ENCODE data around the gene NTM.

The NTM gene

GRCh38 chr11:131683666-131684065 lies 313.3 kb downstream of the NTM start:
- Histone ChIP-seq H3K27me3 (ENCODE audit: insufficient read depth, poor library complexity, severe bottlenecking) (no peaks in the 10 kb centered on the region), H3K27ac (replicated peaks) (no peak overlapping the region), H3K4me3 (replicated peaks; ENCODE audit: insufficient read depth, low read length) (no peak overlapping the region)
- DNase-seq (ENCODE audit: low read depth in 1 of 2, low spot score in 1 of 2), result no peak
- TF ChIP-seq REST (IDR thresholded peaks at IDR 0.05; ENCODE audit: insufficient replicate concordance, low read depth) (no peak), POLR2AphosphoS5 (IDR thresholded peaks at IDR 0.05; ENCODE audit: low read depth) (no peak), GABPA (IDR thresholded peaks at IDR 0.05; ENCODE audit: low read depth) (no peak), CTCF (IDR thresholded peaks at IDR 0.05; ENCODE audit: insufficient read depth, low read length) (no peak), SPI1 (IDR thresholded peaks at IDR 0.05; ENCODE audit: borderline replicate concordance, low read depth) (no peak)

GRCh38 chr11:131684111-131685060 lies 314.0 kb downstream of the NTM start:
- Histone ChIP-seq H3K4me3 (replicated peaks; ENCODE audit: insufficient read depth, low read length) (no peak overlapping the region), H3K27me3 (ENCODE audit: insufficient read depth, poor library complexity, severe bottlenecking) (no peaks in the 10 kb centered on the region), H3K27ac (replicated peaks) (no peak overlapping the region)
- DNase-seq (ENCODE audit: low read depth in 1 of 2, low spot score in 1 of 2), result no peak
- TF ChIP-seq POLR2AphosphoS5 (IDR thresholded peaks at IDR 0.05; ENCODE audit: low read depth) (no peak), SPI1 (IDR thresholded peaks at IDR 0.05; ENCODE audit: borderline replicate concordance, low read depth) (no peak), GABPA (IDR thresholded peaks at IDR 0.05; ENCODE audit: low read depth) (no peak), CTCF (IDR thresholded peaks at IDR 0.05; ENCODE audit: insufficient read depth, low read length) (no peak), REST (IDR thresholded peaks at IDR 0.05; ENCODE audit: insufficient replicate concordance, low read depth) (no peak)

GRCh38 chr11:131685206-131685605 lies 314.8 kb downstream of the NTM start:
- no peak for DNase-seq (ENCODE audit: low read depth in 1 of 2, low spot score in 1 of 2)
- no peak overlapping the region for H3K27ac ChIP-seq (replicated peaks)

More at GRCh38 chr11:131685206-131685605, 314.8 kb downstream of the NTM start:
- TF ChIP-seq GABPA (IDR thresholded peaks at IDR 0.05; ENCODE audit: low read depth) (no peak), CTCF (IDR thresholded peaks at IDR 0.05; ENCODE audit: insufficient read depth, low read length) (no peak), SPI1 (IDR thresholded peaks at IDR 0.05; ENCODE audit: borderline replicate concordance, low read depth) (no peak), REST (IDR thresholded peaks at IDR 0.05; ENCODE audit: insufficient replicate concordance, low read depth) (no peak), POLR2AphosphoS5 (IDR thresholded peaks at IDR 0.05; ENCODE audit: low read depth) (no peak)
- Histone ChIP-seq H3K27me3 (ENCODE audit: insufficient read depth, poor library complexity, severe bottlenecking) (no peaks in the 10 kb centered on the region), H3K4me3 (replicated peaks; ENCODE audit: insufficient read depth, low read length) (no peak overlapping the region)
